GM12878 (cell line): ENCODE measurements around the gene CNTN4. TPM values are rescaled to one million over a fixed set of nuclear protein-coding genes. Genes with fewer than 3 reads are reported as not detected.

Source experiments
- ATAC-seq: fragments of 200-7000 bp; cut with Tn5 transposase; 3 replicates; pipeline ENCODE4 v1.9.1; 2020; ENCODE audit warnings: mild to moderate bottlenecking, moderate library complexity
- BruUV-seq: library from RNA; stranded (reverse); fragments of 400-500 nt; replicated peaks from 2 replicates; lab custom pipeline; 2021; lab: Mats Ljungman, UMichigan
- CTCF ChIA-PET: fragments of 300-600 bp; sonication (Branson Sonifier 250); formaldehyde crosslinking; extraction: SDS; loops from one replicate; lab custom pipeline; 2021; ENCODE audit warnings: inconsistent platforms; lab: Yijun Ruan, JAX
- POLR2A ChIA-PET: fragments of 350-600 bp; formaldehyde crosslinking; extraction: SDS; loops from one replicate; lab custom pipeline; 2021; ENCODE audit warnings: inconsistent platforms; lab: Charles Lee
- RAD21 ChIA-PET: fragments of 300-600 bp; sonication (Branson Sonifier 250); formaldehyde crosslinking; loops from one replicate; lab custom pipeline; 2023; ENCODE audit warnings: antibody characterized with exemption; ENCODE audit not compliant: unreplicated experiment; lab: Charles Lee
- SMC1A ChIA-PET: fragments of 300-600 bp; sonication (Branson Sonifier 250); formaldehyde crosslinking; loops from one replicate; lab custom pipeline; 2023; ENCODE audit not compliant: unreplicated experiment, uncharacterized antibody; lab: Charles Lee
- DNase-seq: peaks from one replicate; pipeline ENCODE4 v3.0.0-alpha.2; 2011; ENCODE audit warnings: low read depth, low spot score
- FAIRE-seq: peaks from 3 replicates; lab custom pipeline; 2011; peaks lifted over from hg19 to GRCh38; lab: Jason Lieb, UNC
- H2AFZ ChIP-seq: 2 replicates; pipeline ENCODE4 v1.6.0; 2011; ENCODE audit warnings: low read depth, low read length, control low read depth; ENCODE audit not compliant: control insufficient read depth
- H3K27ac ChIP-seq: 2 replicates; pipeline ENCODE4 v1.5.1; 2011; ENCODE audit warnings: control low read depth; ENCODE audit not compliant: control insufficient read depth, insufficient read depth
- H3K27me3 ChIP-seq, 2 experiments: replicated peaks in 1 of 2; 2 replicates each; pipeline versions ENCODE4 v1.6.0 to v1.6.1; 2011; ENCODE audit warnings: low read length in 1 of 2; ENCODE audit not compliant: control insufficient read depth in 2 of 2, insufficient read depth in 2 of 2
- H3K36me3 ChIP-seq, 2 experiments: 2 replicates each; pipeline ENCODE4 v1.5.1; 2011; ENCODE audit warnings: low read length in 1 of 2; ENCODE audit not compliant: control insufficient read depth in 2 of 2, insufficient read depth in 2 of 2
- H3K4me1 ChIP-seq: 2 replicates; pipeline ENCODE4 v1.6.1; 2011; ENCODE audit warnings: mild to moderate bottlenecking, low read length, moderate library complexity, mixed read lengths; ENCODE audit not compliant: control insufficient read depth, insufficient read depth
- H3K4me2 ChIP-seq: 2 replicates; pipeline ENCODE4 v1.6.0; 2011; ENCODE audit warnings: control low read depth; ENCODE audit not compliant: control insufficient read depth, insufficient read depth
- H3K4me3 ChIP-seq: fragments of 200-600 bp; sonication (generic); 2 replicates; pipeline ENCODE4 v1.5.1; 2016
- H3K79me2 ChIP-seq: 2 replicates; pipeline ENCODE4 v1.6.0; 2011; ENCODE audit warnings: low read length; ENCODE audit not compliant: control insufficient read depth, insufficient read depth
- H3K9ac ChIP-seq: 2 replicates; pipeline ENCODE4 v1.8.0; 2011; ENCODE audit warnings: low read length, control low read depth, mixed read lengths; ENCODE audit not compliant: control insufficient read depth, insufficient read depth
- H3K9me3 ChIP-seq: replicated peaks from 3 replicates; pipeline ENCODE4 v1.5.1; 2011; ENCODE audit warnings: mild to moderate bottlenecking, low read length; ENCODE audit not compliant: control insufficient read depth, insufficient read depth
- H4K20me1 ChIP-seq: 2 replicates; pipeline ENCODE4 v1.6.0; 2011; ENCODE audit not compliant: control insufficient read depth, insufficient read depth
- ASH2L ChIP-seq: fragments of 300-600, 200-600 bp; sonication (generic); IDR thresholded peaks from 2 replicates; pipeline ENCODE4 v1.6.1; 2017; ENCODE audit warnings: low read depth, mild to moderate bottlenecking, borderline replicate concordance
- EED ChIP-seq: sonication (generic); IDR thresholded peaks from 2 replicates; pipeline ENCODE4 v1.6.1; 2016; ENCODE audit warnings: antibody characterized with exemption, low read depth
- RCOR1 ChIP-seq: conservative IDR thresholded peaks from 2 replicates; pipeline ENCODE4 v1.6.1; 2012; ENCODE audit warnings: low read depth, low read length, improper control_type of control experiment
- RFX5 ChIP-seq: IDR thresholded peaks from 2 replicates; pipeline ENCODE4 v1.6.1; 2011; ENCODE audit warnings: low read depth, low read length, improper control_type of control experiment
- SREBF1 ChIP-seq: IDR thresholded peaks from 2 replicates; pipeline ENCODE4 v1.6.1; 2012; ENCODE audit warnings: mild to moderate bottlenecking, low read length
- WGBS: methylation state at CpG from one replicate; pipeline ENCODE4 v1.1.6; 2016; ENCODE audit warnings: low lambda C conversion rate; ENCODE audit not compliant: insufficient replicate concordance, insufficient coverage; ENCODE audit errors: missing lambda C conversion rate; 5-methylcytosine and 5-hydroxymethylcytosine counted together
- in situ Hi-C: fragments of 300-500 bp; cut with MboI; formaldehyde crosslinking; loops from 9 replicates; pipeline ENCODE4 v1.14.3; 2018; ENCODE audit warnings: mixed read lengths
- intact Hi-C: fragments of 100-400 bp; cut with micrococcal nuclease; formaldehyde crosslinking; loops from one replicate; pipeline ENCODE4 v1.14.2; 2022; ENCODE audit not compliant: unreplicated experiment
- polyA plus RNA-seq, 11 experiments: library from polyadenylated mRNA; depleted of rRNA in 4 of 11; unstranded in 6 of 11; stranded (reverse) in 5 of 11; fragments of >200 nt; fragmentation: Nextera tagmentation in 4 of 11; fragmentation: Illumina TruSeq in 1 of 11; extraction: Ambion mirVana in 4 of 11; extraction: Trizol in 1 of 11; gene quantifications; 1 replicate in 1 of 11; 2 replicates in 10 of 11; pipeline versions ENCODE4 v1.2.1 to v1.2.3, GENCODE V29; 2011 to 2016; ENCODE audit warnings: inconsistent platforms in 2 of 11, missing spikeins in 2 of 11, low read depth in 1 of 11
- total RNA-seq, 4 experiments: library from RNA; depleted of rRNA in 3 of 4; stranded (reverse); fragments of >200 nt in 3 of 4; fragmentation: Illumina TruSeq in 1 of 4; extraction: Trizol in 1 of 4; gene quantifications; 2 replicates each; pipeline versions ENCODE4 v1.2.1 to v1.2.3, GENCODE V29; 2013 to 2021
- TF ChIP-seq, protein P1 (sequence below): fragments of 450-650 bp; IDR thresholded peaks from 2 replicates; pipeline ENCODE4 v1.6.1; 2017; ENCODE audit warnings: mild to moderate bottlenecking
- TF ChIP-seq, protein P2 (sequence below): fragments of 450-650 bp; IDR thresholded peaks from 2 replicates; pipeline ENCODE4 v1.6.1; 2017; ENCODE audit warnings: low read depth, mild to moderate bottlenecking, moderate library complexity

The CNTN4 gene
- total and polyA plus RNA-seq, 10 of the 15 experiments (the other 5 are each of a cell fraction or from before 2014, with no cell fraction given): 0.05 to 0.43 (median 0.15) TPM; not detected in 1

DNA sequence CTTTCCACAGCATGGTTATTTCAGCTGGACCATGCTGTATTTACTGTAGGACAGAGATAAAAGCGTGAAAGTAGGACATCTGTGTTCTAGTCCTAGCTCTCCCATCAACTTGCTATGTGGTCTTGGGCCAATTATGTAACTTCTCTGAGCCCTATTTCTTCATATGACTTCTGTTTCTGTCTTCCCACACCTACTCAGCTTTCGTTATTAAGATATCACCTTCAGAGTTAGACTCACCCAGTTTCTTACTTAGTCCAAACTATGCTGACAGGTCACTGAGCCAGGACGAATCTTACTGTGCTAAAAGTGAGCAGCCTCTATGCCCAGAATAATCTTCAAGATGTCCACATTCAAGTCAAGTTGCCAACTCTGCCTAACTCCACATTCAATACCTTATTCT is 727.8 kb downstream of the CNTN4 start:
- ATAC-seq: no peak
- Histone ChIP-seq H3K9ac (no peak overlapping the region), H3K9me3 (no peaks in the 10 kb centered on the region; the same call in 2 of the 3 replicates), H3K4me1 (no peaks in the 10 kb centered on the region), H3K4me3 (no peak overlapping the region), H3K36me3 (no peaks in the 10 kb centered on the region), H3K79me2 (no peaks in the 10 kb centered on the region), H4K20me1 (no peaks in the 10 kb centered on the region), H3K4me2 (no peak overlapping the region), H2AFZ (no peak overlapping the region), H3K27me3 (no peaks in the 10 kb centered on the region; a peak in 2 of 4 replicates), H3K27ac (no peak overlapping the region)
- ChIA-PET POLR2A (no interaction called here), RAD21 (no interaction called here), SMC1A (no interaction called here), CTCF (no interaction called here)
- no TSS peak for BruUV-seq
- in situ Hi-C loops: no loop called here
- intact Hi-C loops: no loop called here
- FAIRE-seq: no peak
- DNase-seq: no peak
- 0% methylated on average over 3 of the region's 3 CpGs for WGBS
- TF ChIP-seq, protein P1, sequence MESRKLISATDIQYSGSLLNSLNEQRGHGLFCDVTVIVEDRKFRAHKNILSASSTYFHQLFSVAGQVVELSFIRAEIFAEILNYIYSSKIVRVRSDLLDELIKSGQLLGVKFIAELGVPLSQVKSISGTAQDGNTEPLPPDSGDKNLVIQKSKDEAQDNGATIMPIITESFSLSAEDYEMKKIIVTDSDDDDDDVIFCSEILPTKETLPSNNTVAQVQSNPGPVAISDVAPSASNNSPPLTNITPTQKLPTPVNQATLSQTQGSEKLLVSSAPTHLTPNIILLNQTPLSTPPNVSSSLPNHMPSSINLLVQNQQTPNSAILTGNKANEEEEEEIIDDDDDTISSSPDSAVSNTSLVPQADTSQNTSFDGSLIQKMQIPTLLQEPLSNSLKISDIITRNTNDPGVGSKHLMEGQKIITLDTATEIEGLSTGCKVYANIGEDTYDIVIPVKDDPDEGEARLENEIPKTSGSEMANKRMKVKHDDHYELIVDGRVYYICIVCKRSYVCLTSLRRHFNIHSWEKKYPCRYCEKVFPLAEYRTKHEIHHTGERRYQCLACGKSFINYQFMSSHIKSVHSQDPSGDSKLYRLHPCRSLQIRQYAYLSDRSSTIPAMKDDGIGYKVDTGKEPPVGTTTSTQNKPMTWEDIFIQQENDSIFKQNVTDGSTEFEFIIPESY: no peak
- TF ChIP-seq SREBF1: no peak
- no peak for TF ChIP-seq RFX5
- TF ChIP-seq RCOR1: no peak
- TF ChIP-seq EED: no peak
- TF ChIP-seq, protein P2, sequence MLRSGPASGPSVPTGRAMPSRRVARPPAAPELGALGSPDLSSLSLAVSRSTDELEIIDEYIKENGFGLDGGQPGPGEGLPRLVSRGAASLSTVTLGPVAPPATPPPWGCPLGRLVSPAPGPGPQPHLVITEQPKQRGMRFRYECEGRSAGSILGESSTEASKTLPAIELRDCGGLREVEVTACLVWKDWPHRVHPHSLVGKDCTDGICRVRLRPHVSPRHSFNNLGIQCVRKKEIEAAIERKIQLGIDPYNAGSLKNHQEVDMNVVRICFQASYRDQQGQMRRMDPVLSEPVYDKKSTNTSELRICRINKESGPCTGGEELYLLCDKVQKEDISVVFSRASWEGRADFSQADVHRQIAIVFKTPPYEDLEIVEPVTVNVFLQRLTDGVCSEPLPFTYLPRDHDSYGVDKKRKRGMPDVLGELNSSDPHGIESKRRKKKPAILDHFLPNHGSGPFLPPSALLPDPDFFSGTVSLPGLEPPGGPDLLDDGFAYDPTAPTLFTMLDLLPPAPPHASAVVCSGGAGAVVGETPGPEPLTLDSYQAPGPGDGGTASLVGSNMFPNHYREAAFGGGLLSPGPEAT: no peak
- no peak for TF ChIP-seq ASH2L
